Measurements from ENCODE around the gene ABTB2.

DNA sequence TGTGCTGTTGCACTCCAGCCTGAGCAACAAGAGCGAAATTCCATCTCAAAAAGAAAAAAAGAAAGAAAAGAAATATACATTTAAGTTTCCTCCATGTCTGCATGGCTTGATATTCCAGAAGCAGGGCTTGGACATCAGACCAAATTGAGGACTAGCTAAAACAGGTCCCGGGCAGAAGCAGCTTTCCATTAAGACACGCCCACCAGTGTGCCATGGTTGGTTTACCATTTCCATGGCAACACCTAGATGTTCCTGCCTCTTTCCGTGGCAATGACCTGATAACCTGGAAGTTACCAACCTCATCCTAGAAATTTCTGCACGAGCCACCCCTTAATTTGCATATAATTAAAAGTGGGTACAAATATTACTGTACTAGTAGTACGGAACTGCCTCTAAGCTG is 141.1 kb downstream of the ABTB2 start:
- TF ChIP-seq POLR2A (IDR thresholded peaks at IDR 0.05; ENCODE audit: low read length), result no peak
- TF ChIP-seq GATA1 (IDR thresholded peaks at IDR 0.05; ENCODE audit: low read depth, low read length), result no peak
